Karpas-422 (cell line): ENCODE data around the gene DOCK4. TPM values are rescaled to one million over a fixed set of nuclear protein-coding genes. Genes with fewer than 3 reads are reported as not detected.

ENCODE experiments used
- DNase-seq: peaks from one replicate; pipeline ENCODE4 v3.0.0-alpha.2; 2015
- H2AFZ ChIP-seq: fragments of 200-600 bp; sonication (generic); 2 replicates; pipeline ENCODE4 v1.6.1; 2014; ENCODE audit warnings: antibody characterized with exemption, low read length, mixed read lengths
- H3K27ac ChIP-seq: fragments of 200-600 bp; sonication (generic); 2 replicates; pipeline ENCODE4 v1.5.1; 2014; ENCODE audit warnings: mild to moderate bottlenecking, low read length, moderate library complexity
- H3K27me3 ChIP-seq: fragments of 200-600 bp; sonication (generic); 2 replicates; pipeline ENCODE4 v1.6.1; 2014; ENCODE audit warnings: low read length, mixed read lengths
- H3K36me3 ChIP-seq: fragments of 200-600 bp; sonication (generic); 2 replicates; pipeline ENCODE4 v1.6.1; 2014; ENCODE audit warnings: low read length, mixed read lengths; ENCODE audit not compliant: insufficient read depth
- H3K4me1 ChIP-seq: fragments of 200-600 bp; sonication (generic); 2 replicates; pipeline ENCODE4 v1.6.1; 2014; ENCODE audit warnings: mild to moderate bottlenecking, low read length, mixed read lengths
- H3K4me2 ChIP-seq: fragments of 200-600 bp; sonication (generic); 2 replicates; pipeline ENCODE4 v1.6.1; 2014; ENCODE audit warnings: low read length, low read depth, mild to moderate bottlenecking; ENCODE audit not compliant: poor library complexity, severe bottlenecking
- H3K4me3 ChIP-seq: fragments of 200-600 bp; sonication (generic); 2 replicates; pipeline ENCODE4 v1.5.1; 2014; ENCODE audit warnings: mild to moderate bottlenecking, antibody characterized with exemption, low read length, mixed read lengths
- H3K79me2 ChIP-seq: fragments of 200-600 bp; sonication (generic); 2 replicates; pipeline ENCODE4 v1.6.1; 2014; ENCODE audit warnings: mild to moderate bottlenecking, low read length, mixed read lengths
- H3K9ac ChIP-seq: fragments of 200-600 bp; sonication (generic); 2 replicates; pipeline ENCODE4 v1.6.0; 2014; ENCODE audit warnings: low read length
- H3K9me2 ChIP-seq: fragments of 200-600 bp; sonication (generic), shearing (Covaris generic); replicated peaks from 2 replicates; pipeline ENCODE4 v1.6.0; 2014; ENCODE audit warnings: mild to moderate bottlenecking, low read length, moderate library complexity; ENCODE audit not compliant: insufficient read depth
- H3K9me3 ChIP-seq: fragments of 300-700, 200-600 bp; sonication (generic); 2 replicates; pipeline ENCODE4 v1.6.1; 2014; ENCODE audit warnings: low read length, mixed read lengths
- H4K20me1 ChIP-seq: fragments of 200-600 bp; sonication (generic); 2 replicates; pipeline ENCODE4 v1.6.1; 2014; ENCODE audit warnings: mild to moderate bottlenecking, antibody characterized with exemption, low read length, low read depth; ENCODE audit not compliant: insufficient read depth
- total RNA-seq: library from RNA; depleted of rRNA; stranded (reverse); fragments of >200 nt; shearing (Covaris generic); gene quantifications from 2 replicates; pipeline ENCODE4 v1.2.3, GENCODE V29; 2014; ENCODE audit warnings: low replicate concordance

The DOCK4 gene
- total RNA-seq, 1 experiment from 2014 or later: 0.07 TPM

DNA sequence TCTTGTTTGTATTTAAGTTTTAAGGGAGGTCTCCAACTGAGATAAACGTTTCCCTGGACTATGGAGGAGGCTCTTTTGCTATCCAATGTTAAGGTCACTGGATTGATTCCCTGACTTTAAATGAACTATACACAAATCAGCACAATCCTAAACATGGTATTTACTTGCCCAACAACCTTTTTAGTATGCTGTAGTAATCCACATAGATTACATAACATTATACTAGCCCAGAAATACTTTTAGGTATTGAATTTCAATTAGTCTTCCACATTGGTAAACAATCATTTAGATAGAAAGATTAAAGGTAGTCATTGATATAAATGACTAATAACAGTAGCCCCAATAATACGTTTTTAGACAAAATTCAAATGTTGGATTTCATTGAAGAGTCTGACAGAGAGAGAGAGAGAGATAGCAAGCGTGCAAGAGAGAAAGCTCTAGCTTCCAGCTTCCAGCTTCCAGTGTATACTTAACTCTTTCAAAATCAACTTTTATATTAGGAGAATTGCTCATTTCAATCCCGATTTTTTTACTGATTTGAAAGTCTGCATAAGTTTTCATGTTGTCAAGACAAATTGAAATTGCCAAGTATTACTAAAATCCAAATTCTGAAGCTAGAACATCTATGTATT is 155.8 kb downstream of the DOCK4 start:
- H4K20me1 ChIP-seq: no peaks in the 10 kb centered on the region
- no peak overlapping the region for H3K4me3 ChIP-seq
- H3K9me3 ChIP-seq: no peaks in the 10 kb centered on the region
- H3K4me1 ChIP-seq: no peaks in the 10 kb centered on the region
- H3K9me2 ChIP-seq: no peaks in the 10 kb centered on the region
- H3K27ac ChIP-seq: no peak overlapping the region
- no peak overlapping the region for H3K4me2 ChIP-seq
- no peak overlapping the region for H2AFZ ChIP-seq
- no peaks in the 10 kb centered on the region for H3K36me3 ChIP-seq
- H3K27me3 ChIP-seq: no peaks in the 10 kb centered on the region
- H3K9ac ChIP-seq: no peak overlapping the region
- H3K79me2 ChIP-seq: no peaks in the 10 kb centered on the region
- DNase-seq: no peak

DNA sequence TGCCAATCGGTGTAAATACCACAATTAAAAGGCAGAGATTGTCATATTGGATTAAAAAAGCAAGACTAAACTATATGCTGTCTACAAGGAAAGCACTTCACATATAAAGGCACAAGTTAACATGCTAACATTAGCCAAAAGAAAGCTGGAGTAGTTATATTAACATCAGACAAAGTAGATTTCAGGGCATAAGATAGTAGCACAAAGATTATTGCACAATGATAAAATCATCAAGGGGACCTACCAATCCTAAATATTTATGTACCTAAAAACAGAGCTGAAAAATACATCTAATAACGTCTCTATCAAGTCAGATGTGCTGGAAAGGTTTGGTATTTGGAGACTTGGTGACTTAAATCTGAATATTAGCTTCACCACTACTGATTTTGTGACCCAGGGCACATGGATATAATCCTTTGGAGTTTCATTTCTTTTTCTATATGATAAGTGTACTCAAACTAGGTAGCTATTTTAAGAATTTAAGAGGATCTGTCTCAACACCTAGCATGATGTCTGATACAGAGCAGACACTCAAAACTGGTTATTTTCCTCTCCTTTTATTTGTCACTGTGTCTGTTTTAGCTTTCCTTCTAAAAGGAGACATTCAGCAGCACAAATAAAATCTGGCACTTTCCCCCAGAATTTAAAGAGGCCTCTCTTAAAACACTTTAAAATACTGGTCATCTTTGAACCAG is 156.5 kb downstream of the DOCK4 start:
- Histone ChIP-seq H2AFZ (no peak overlapping the region), H3K36me3 (no peaks in the 10 kb centered on the region), H3K27me3 (no peaks in the 10 kb centered on the region), H3K9me3 (no peaks in the 10 kb centered on the region), H3K9me2 (no peaks in the 10 kb centered on the region), H3K4me3 (no peak overlapping the region), H4K20me1 (no peaks in the 10 kb centered on the region), H3K9ac (no peak overlapping the region), H3K79me2 (no peaks in the 10 kb centered on the region), H3K27ac (no peak overlapping the region), H3K4me2 (no peak overlapping the region), H3K4me1 (no peaks in the 10 kb centered on the region)
- DNase-seq: no peak

DNA sequence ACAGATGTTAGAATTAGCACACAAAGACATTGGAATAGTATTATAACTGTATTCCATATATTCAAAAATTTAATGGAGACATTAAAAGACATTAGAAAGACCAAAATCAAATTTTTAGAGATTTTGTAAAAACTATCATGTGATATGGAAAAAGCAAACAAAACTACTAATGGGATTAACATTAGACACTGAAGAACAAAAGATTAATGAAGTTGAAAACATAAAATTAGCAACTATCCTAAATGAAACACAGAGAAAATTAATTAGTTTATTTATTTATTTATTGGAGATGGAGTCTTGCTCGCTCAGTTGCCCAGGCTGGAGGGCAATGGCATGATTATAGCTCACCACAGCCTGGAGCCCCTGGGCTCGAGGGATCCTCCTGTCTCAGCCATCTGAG is 158.8 kb downstream of the DOCK4 start:
- Histone ChIP-seq H3K36me3 (no peaks in the 10 kb centered on the region), H3K9me3 (no peaks in the 10 kb centered on the region), H2AFZ (no peak overlapping the region), H3K4me1 (peaks cover 5% of the 10 kb centered on the region), H3K27me3 (no peaks in the 10 kb centered on the region), H4K20me1 (no peaks in the 10 kb centered on the region), H3K9ac (no peak overlapping the region), H3K4me3 (no peak overlapping the region), H3K4me2 (no peak overlapping the region), H3K27ac (no peak overlapping the region), H3K9me2 (no peaks in the 10 kb centered on the region), H3K79me2 (no peaks in the 10 kb centered on the region)
- no peak for DNase-seq

DNA sequence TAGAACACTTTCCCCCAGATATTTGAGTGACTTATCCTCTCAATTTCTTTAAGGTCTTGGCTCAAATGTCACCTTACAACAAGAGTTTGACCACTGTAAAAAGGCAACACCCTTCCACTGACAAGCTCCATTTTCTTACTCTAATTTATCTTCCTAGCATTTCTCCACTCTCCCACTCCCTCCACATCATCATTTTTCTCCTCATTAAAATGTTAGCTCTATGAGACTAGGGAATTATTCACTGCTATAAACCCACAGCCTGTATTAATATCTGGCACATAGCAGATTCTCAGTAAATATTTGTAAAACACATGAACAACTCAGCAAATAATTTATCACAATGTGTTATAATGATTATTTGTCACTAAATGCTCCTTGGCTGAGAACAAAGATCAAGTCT is 161.0 kb downstream of the DOCK4 start:
- H3K27me3 ChIP-seq: no peaks in the 10 kb centered on the region
- no peak overlapping the region for H3K9ac ChIP-seq
- DNase-seq: no peak
- H3K9me2 ChIP-seq: no peaks in the 10 kb centered on the region
- no peak overlapping the region for H3K4me3 ChIP-seq
- no peaks in the 10 kb centered on the region for H3K36me3 ChIP-seq
- no peak overlapping the region for H3K27ac ChIP-seq
- no peaks in the 10 kb centered on the region for H3K79me2 ChIP-seq
- H4K20me1 ChIP-seq: no peaks in the 10 kb centered on the region
- H3K4me2 ChIP-seq: no peak overlapping the region
- H2AFZ ChIP-seq: no peak overlapping the region
- H3K4me1 ChIP-seq: peaks cover 6% of the 10 kb centered on the region
- no peaks in the 10 kb centered on the region for H3K9me3 ChIP-seq

DNA sequence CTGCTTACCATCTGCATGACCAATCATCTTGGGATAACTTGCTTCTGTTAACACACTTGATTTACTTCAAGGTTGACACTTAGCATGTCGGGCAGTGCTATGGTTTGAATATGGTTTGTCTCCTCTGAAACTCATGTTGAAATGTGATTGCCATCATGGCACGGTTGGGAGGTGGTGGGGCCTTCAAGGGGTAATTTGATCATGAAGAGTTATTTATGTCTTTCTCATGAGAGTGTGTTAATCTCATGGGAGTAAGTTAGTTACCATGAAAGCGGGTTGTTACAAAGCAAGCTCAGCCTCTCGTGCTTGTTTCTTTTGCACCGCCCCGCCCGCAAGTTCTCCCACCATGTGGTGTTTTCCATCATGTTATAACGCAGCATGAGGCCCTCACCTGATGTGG is 163.6 kb downstream of the DOCK4 start:
- no peaks in the 10 kb centered on the region for H3K9me3 ChIP-seq
- no peak overlapping the region for H3K4me3 ChIP-seq
- H3K4me1 ChIP-seq: peaks cover 6% of the 10 kb centered on the region
- H3K27ac ChIP-seq: no peak overlapping the region
- no peaks in the 10 kb centered on the region for H3K36me3 ChIP-seq
- H2AFZ ChIP-seq: no peak overlapping the region
- no peak overlapping the region for H3K4me2 ChIP-seq
- H3K9ac ChIP-seq: no peak overlapping the region
- H4K20me1 ChIP-seq: no peaks in the 10 kb centered on the region
- no peaks in the 10 kb centered on the region for H3K9me2 ChIP-seq
- no peak for DNase-seq
- H3K79me2 ChIP-seq: no peaks in the 10 kb centered on the region
- no peaks in the 10 kb centered on the region for H3K27me3 ChIP-seq

DNA sequence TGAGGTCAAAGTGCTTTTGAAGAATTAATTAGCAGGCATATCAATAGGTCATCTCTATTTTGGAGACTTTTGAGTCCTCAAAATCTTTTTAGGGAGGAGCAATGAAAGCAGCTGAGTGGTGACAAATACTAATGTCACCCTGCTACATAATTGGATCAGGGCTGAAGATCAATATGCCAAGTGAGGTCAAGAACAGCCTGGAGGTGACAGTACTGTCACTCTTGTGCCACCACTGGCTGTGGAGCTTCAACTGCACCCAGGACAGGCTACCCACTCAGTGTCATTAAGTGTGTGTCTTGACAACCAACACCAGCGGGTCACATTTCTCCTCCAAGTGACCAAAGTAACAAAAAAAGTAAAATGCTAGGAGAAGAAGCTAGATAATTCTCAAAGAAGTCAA is 167.8 kb downstream of the DOCK4 start:
- Histone ChIP-seq H3K79me2 (no peaks in the 10 kb centered on the region), H3K9ac (no peak overlapping the region), H3K27me3 (no peaks in the 10 kb centered on the region), H3K27ac (no peak overlapping the region), H3K9me2 (no peaks in the 10 kb centered on the region), H4K20me1 (no peaks in the 10 kb centered on the region), H3K36me3 (no peaks in the 10 kb centered on the region), H3K4me2 (no peak overlapping the region), H2AFZ (no peak overlapping the region), H3K9me3 (no peaks in the 10 kb centered on the region), H3K4me1 (peaks cover 6% of the 10 kb centered on the region), H3K4me3 (no peak overlapping the region)
- DNase-seq: no peak

DNA sequence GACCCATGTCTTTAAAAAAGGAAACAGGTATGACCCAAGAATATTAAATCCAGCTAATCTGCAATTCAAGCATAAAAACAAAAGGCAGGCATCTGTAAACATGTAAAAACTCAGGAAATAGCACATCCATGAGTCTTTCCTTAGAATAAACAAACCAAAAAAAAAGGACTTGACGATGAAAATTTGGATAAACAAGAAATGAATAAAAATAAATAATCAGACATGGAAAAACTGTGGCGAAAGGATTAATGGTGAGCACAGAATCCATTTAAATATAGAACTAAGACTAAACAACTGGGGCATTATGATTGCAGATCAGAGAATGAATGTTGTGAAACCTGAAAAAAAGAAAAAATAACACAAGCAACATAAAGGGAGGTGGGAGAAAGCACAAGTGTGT is 170.1 kb downstream of the DOCK4 start:
- no peaks in the 10 kb centered on the region for H3K36me3 ChIP-seq
- no peak overlapping the region for H3K4me2 ChIP-seq
- H3K9me2 ChIP-seq: no peaks in the 10 kb centered on the region
- no peak overlapping the region for H2AFZ ChIP-seq
- no peaks in the 10 kb centered on the region for H4K20me1 ChIP-seq
- no peak overlapping the region for H3K9ac ChIP-seq
- no peak for DNase-seq
- no peak overlapping the region for H3K27ac ChIP-seq
- no peaks in the 10 kb centered on the region for H3K4me1 ChIP-seq
- H3K9me3 ChIP-seq: no peaks in the 10 kb centered on the region
- no peaks in the 10 kb centered on the region for H3K79me2 ChIP-seq
- H3K27me3 ChIP-seq: no peaks in the 10 kb centered on the region
- no peak overlapping the region for H3K4me3 ChIP-seq

DNA sequence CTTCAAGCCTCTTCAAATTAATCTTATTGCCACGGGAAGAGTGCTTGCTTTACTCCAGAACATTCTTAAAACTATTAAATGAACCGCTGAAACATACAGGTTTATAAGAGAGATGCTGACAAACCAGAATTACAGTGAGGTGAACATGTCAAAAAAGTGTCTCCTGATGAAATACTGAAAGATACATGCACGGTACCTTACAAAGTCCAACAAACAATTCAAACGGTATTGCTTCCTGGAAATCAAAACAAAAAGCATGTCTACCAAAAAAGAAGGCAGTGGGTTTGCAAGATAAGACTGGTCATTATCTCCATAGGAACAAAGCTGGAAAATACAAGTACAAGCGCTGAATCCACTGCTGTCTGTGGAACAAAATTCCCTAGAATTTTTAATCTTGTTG is 174.5 kb downstream of the DOCK4 start:
- H3K4me2 ChIP-seq: no peak overlapping the region
- H3K79me2 ChIP-seq: no peaks in the 10 kb centered on the region
- H3K9ac ChIP-seq: no peak overlapping the region

More for the DNA sequence above, 174.5 kb downstream of the DOCK4 start:
- Histone ChIP-seq H3K9me2 (no peaks in the 10 kb centered on the region), H3K4me3 (no peak overlapping the region), H3K9me3 (no peaks in the 10 kb centered on the region), H3K27me3 (no peaks in the 10 kb centered on the region), H4K20me1 (no peaks in the 10 kb centered on the region), H3K4me1 (no peaks in the 10 kb centered on the region), H2AFZ (no peak overlapping the region), H3K27ac (no peak overlapping the region), H3K36me3 (no peaks in the 10 kb centered on the region)
- no peak for DNase-seq
